ENCODE results near the gene BUB1B. TPM values are rescaled to one million over a fixed set of nuclear protein-coding genes. Genes with fewer than 3 reads are reported as not detected.

BUB1B gene
- total RNA-seq, 1 donor from 2014 or later = 17.6 TPM

DNA sequence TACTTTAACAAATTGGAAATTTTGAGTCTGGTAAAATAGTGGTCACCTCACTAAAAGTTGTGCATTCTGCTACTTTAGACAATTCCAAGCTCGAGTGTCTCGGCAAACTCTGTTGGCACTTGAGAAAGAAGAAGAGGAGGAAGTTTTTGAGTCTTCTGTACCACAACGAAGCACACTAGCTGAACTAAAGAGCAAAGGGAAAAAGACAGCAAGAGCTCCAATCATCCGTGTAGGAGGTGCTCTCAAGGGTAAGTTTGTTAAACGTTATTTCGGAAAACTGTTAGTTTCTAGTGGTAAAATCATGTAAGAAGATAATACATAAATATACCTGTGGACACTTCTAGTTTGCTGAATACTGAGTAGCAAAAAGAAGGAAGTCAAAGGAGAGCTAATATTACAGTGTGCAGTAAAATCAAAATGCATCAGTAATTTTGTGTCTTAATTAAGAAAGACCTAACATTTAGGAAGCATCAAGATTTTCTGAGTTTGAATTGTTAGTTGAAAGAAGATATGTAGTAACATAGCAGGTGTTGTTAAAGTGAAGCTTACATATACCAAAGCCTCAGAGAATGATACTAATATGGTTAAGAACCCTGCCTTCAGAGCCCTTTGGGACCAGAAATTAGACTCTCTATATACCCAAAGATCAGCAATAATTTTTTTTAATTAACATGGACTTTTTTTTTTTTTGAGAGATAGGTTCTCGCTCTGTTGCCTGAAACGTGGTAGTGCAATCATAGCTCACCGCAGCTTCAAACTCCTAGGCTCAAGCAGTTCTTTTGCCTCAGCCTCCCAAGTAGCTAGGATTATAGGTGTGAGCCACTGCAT is 23.0 kb downstream of the BUB1B start:
- DNase-seq = no peak

GRCh38 chr15:40190591-40190990 is 29.7 kb downstream of the BUB1B start:
- no peak for DNase-seq

DNA sequence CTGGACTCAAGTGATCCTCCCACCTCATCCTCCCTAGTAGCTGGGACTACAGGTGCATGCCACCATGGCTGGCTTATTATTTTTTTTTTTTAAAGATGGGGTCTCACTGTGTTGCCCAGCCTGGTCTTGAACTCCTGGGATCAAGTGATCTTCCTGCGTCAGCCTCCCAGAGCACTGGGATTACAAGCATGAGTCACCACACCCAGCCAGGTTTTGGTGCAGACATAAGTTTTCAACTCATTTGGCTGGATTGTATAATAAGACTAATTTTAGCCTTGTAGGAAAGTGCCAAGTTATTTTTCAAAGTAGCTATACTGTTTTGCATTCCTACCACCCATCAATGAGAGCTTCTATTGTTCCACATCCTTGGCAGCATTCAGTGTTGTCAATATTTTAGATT is 32.1 kb downstream of the BUB1B start:
- no peak for DNase-seq

- DNase-seq = no peak
Measured at GRCh38 chr15:40197434-40197833, 36.6 kb downstream of the BUB1B start.

DNA sequence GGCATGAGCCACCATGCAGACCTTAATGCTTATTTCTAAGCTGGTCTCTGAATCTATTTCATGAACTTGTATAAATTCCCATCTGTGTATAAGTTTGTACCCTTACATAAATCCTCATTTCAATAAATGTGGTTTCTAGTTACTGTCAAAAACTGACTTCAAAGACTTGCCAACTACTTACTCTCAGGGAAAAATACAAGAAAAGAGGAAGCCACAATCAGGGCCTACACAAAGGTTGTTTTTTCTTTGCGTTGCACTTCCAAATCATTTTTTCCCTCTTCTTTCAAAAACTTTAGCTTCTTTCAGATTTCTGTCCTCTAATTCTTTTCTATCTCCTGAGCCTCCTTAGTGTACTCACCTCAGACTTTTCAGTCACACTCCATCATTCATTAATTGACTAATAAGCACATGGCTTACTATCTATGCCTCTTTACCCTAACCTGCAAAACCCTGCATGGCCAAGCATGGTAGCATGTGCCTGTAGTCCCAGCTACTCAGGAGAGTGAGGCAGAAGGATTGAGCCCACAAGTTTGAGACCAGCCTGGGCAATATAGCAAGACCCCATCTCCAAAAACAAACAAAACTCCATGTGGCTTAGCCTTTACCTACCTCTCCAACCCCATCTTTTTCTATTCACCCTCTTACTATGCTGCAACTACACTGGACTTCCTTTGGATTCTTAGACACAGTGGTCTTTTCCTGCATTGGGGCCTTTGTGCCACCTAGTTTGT is 37.7 kb downstream of the BUB1B start:
- no peak for DNase-seq

- DNase-seq = no peak
Measured at GRCh38 chr15:40204100-40204499, 43.2 kb downstream of the BUB1B start.

DNA sequence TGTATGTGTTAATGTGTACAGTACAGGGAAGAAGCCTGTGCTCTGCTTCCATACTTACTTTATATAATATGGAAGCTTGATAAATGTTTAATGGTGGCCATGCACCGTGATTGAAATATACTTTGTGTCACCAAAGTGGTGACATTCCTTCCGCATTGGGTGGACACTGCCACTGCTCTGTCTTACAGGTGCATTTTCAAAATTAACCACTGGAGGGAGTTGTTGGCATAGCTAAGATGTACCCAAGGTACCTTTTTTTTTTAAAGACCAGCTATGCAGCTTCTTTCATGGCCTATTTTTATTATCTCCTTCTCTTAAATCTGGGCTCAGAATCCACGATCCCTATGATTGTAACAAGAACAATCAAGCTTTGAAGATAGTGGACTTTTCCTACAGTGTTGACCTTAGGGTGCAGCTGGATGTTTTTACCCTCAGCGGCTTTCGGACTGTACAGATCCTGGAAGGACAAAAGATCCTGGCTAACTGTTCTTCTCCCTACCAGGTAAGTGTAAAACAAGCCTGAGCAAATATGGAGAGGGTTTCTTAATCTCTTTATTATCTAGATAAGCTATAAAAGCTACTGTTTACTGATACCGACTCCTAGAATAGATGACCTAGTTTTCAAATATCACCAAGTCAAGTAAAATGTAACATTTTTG is 56.4 kb downstream of the BUB1B start:
- DNase-seq = peak; percentile 58

GRCh38 chr15:40219801-40220200 is 58.9 kb downstream of the BUB1B start:
- DNase-seq = no peak

- DNase-seq = no peak
Measured at GRCh38 chr15:40222131-40222530, 61.3 kb downstream of the BUB1B start.

- DNase-seq = no peak
Measured at GRCh38 chr15:40226736-40227135, 65.9 kb downstream of the BUB1B start.

DNA sequence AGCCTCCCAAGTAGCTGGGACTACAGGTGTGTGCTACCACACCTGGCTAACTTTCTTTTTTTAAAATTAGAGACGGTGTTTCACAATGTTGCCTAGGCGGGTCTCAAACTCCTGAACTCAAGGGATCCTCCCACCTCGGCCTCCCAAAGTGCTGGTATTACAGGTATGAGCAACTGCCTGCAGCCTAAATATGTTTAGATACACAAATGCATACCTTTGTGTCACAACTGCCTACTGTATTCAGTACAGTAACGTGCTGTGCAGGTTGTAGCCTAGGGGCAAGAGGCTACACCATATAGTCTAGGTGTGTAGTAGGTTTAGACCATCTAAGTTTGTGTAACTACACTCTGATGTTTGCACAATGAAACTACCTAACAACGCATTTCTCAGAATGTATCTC is 68.4 kb downstream of the BUB1B start:
- no peak for DNase-seq

- DNase-seq = no peak
Measured at GRCh38 chr15:40229956-40230355, 69.1 kb downstream of the BUB1B start.

DNA sequence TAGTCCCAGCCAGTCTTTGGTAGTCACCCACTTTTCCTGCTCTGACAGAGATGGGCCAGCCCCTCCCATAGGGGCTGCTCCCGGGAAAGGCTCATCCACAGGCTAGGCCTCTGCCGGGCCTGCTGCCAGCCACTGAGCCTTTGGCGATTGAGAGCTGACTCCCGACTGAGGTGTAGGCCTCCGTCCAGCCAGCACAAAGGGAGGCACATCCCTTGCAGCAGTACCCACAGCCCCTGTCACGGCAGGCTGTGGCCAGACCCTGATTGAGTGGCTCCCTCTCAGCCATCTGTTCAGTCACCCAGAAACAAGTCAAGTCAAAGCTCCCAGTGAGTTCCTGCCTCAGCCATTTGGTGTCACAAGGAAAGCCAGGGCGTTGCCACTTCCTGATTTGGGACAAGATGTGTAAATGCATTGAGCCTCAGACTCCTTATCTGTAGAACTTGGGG is 71.8 kb downstream of the BUB1B start:
- no peak for DNase-seq

GRCh38 chr15:40233727-40234577 is 73.1 kb downstream of the BUB1B start:
- DNase-seq = no peak

DNA sequence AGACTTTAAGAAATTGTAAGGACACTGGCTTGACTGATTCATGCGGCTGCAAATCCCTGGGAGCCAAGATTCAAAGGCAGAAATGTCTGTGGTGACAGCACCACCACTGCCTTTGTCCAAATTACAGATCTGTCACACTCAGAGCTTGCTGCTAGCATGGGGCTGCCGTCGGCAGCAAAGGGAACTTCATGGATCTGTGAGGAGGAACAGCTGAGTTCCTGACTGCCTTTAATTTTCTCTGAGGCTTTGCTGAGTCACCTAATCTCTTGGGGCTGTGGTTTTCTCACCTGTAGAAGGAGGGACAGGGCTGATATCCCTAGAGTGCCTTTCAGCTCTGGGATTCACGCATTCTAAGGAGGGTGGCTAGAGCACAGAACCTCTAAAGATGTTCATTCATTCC is 73.9 kb downstream of the BUB1B start:
- no peak for DNase-seq

DNA sequence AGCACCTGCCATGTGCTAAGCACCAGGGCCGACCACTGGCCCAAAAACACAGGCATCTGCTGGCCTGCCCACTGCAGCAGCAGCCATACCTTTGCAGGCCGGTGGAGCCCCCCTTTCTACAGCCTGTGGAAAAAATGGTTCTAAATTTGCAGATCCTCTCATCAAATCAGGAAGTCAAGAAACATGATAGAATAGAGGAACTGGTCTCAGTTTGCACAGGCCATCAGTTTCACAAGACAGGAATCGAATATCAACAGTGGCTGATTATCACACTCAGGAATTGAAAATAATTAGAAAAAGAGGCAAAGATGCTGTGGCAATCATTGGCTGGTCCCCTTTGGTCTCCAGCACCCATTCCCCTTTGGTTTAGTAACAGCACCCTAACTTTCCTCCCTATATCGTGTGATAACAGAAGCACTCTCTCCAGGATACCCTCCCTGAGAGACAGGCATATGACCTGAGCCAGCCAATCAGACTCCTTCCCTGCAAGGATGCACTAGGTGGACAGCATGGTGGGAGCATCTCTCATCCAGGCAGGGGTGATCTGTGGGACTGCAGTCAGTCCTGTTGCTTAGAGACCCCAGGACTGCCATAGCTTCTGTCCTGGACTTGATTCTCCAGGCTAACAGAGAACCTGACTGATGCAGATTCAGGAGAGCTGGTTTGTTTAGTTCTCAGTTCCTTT is 74.5 kb downstream of the BUB1B start:
- DNase-seq = no peak

GRCh38 chr15:40238532-40239403 is 77.9 kb downstream of the BUB1B start, which contains the start of gene PAK6:
PAK6 (plus strand) TSS chr15:40239063; CDS start chr15:40264786, 25,723 bp downstream.
- peak; percentile 10 for DNase-seq

GRCh38 chr15:40239404-40239692 is 78.5 kb downstream of the BUB1B start:
- DNase-seq = no peak

GRCh38 chr15:40239693-40240618 is 79.1 kb downstream of the BUB1B start:
- DNase-seq = no peak

Data from skin of body (tissue), 2 donors.